AG08395 (cell line): Measurements from ENCODE around the gene BACH2.
"Not testable (repeated sequence)": the region's sequence is repeated elsewhere in the genome, so short reads cannot be mapped to it uniquely, and the experiment has no call there.

ENCODE experiments used
- DNase-seq: peaks from one replicate; pipeline ENCODE4 v3.0.0; 2012; ENCODE audit warnings: mixed read lengths, low spot score

The BACH2 gene

GRCh38 chr6:89890845-89891528, 405.7 kb downstream of the BACH2 start:
- DNase-seq: not testable (repeated sequence)

DNA sequence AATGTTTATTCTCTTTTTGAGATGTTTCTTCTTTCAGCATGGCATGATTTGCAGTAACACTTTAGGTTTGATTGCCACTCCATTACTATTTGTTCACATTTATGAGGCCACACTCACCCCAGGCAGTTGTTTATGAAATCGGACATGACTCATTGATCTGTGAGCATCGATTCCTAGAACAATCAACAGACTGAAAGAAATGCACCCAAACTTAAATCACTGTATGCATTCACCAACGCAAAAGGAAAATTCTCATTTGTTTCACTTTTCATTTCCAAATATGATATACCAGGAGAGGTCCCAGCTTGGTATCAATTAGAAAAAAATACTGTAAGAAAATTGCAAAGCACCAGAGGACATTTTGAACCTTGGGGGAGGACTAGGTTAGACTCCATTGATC, 407.8 kb downstream of the BACH2 start:
- no peak for DNase-seq

DNA sequence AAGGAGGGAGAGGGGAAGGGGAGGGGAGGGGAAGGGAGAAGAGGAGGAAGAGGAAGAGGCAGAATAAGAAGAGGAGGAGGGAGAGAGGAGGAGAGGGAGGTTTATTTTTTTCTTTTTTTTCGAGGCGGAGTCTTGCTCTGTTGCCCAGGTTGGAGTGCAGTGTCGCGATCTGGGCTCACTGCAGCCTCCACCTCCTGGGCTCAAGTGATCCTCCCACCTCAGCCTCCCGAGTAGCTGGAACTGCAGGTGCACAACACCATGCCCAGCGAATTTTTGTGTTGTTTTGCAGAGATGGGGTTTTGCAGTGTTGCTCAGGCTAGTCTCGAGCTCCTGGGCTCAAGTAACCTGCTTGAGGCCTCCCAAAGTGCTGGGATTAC, 408.5 kb downstream of the BACH2 start:
- no peak for DNase-seq

GRCh38 chr6:89887452-89888137, 409.0 kb downstream of the BACH2 start:
- no peak for DNase-seq

DNA sequence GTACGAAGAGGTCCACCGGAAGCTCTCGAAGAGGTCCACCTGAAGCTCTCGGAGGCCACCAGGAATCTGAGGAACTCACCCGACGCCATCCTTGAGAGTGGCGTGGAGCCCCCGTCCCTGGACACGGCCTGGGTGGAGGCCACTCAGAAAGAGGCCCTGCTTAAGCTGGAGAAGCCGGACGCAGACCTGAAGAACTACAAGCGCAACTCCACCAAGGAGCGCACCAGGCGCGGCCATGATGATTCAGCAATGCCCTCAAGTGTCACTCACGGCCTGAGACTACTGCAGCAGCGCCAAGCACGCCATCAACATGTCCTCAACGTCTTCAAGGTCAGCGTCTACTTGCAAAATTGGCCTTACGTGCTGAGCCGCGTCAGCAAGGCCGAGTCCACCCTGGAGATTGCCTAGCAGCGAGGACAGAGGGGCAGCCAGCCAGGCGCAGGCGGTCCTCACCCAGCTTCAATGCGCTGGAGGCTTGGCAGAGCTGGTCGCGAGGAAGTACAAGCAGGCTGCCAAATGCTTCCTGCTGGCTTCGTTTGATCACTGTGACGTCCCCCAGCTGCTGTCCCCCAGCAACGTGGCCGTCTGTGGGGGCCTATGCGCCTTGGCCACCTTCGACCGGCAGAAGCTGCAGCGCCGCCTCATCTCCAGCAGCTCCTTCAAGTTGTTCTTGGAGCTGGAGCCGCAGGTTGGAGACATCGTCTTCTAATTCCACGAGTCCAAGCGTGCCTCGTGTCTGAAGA, 410.1 kb downstream of the BACH2 start:
- no peak for DNase-seq
